SHP77 (cell line): ENCODE results near the gene STAC2.

Experiments
- DNase-seq, 2 experiments: peaks; one replicate each; lab custom pipeline; 2025; lab: John Stamatoyannopoulos, UW

STAC2 gene

GRCh38 chr17:39231591-39232551 is 6.1 kb upstream of the STAC2 start:
- DNase-seq, result peak; percentile 26 to 32

GRCh38 chr17:39231091-39231561 is 5.4 kb upstream of the STAC2 start:
- DNase-seq, result no peak

GRCh38 chr17:39230361-39230760 is 4.6 kb upstream of the STAC2 start:
- no peak for DNase-seq

GRCh38 chr17:39229274-39229913 is 3.6 kb upstream of the STAC2 start:
- no peak for DNase-seq

GRCh38 chr17:39227364-39227919 is 1.7 kb upstream of the STAC2 start:
- no peak for DNase-seq

- peak; percentile 45 to 59 for DNase-seq
Observed at GRCh38 chr17:39225959-39226683, 376 bp upstream of the STAC2 start.

GRCh38 chr17:39224778-39225307 is 902 bp downstream of the STAC2 start:
- no peak for DNase-seq

GRCh38 chr17:39223907-39224777 is 1.6 kb downstream of the STAC2 start:
- no peak for DNase-seq

GRCh38 chr17:39222866-39223834 is 2.6 kb downstream of the STAC2 start:
- DNase-seq, result no peak

- no peak for DNase-seq
Observed at GRCh38 chr17:39222151-39222550, 3.6 kb downstream of the STAC2 start.

GRCh38 chr17:39221572-39221971 is 4.2 kb downstream of the STAC2 start:
- DNase-seq, result no peak

- no peak for DNase-seq
Observed at GRCh38 chr17:39219647-39220154, 6.0 kb downstream of the STAC2 start.

- no peak for DNase-seq
Observed at GRCh38 chr17:39218906-39219305, 6.8 kb downstream of the STAC2 start.

- DNase-seq, result no peak
Observed at GRCh38 chr17:39217734-39218369, 7.9 kb downstream of the STAC2 start.

GRCh38 chr17:39213852-39214251 is 11.9 kb downstream of the STAC2 start:
- DNase-seq, result no peak

- DNase-seq, result no peak
Observed at GRCh38 chr17:39212841-39213480, 12.8 kb downstream of the STAC2 start.

GRCh38 chr17:39212195-39212810 is 13.4 kb downstream of the STAC2 start:
- no peak for DNase-seq

GRCh38 chr17:39210093-39210434 is 15.7 kb downstream of the STAC2 start:
- no peak for DNase-seq
